ENCODE data around the gene CST9L.

The CST9L gene

GRCh38 chr20:23517719-23518118 is 50.6 kb downstream of the CST9L start:
- no peak overlapping the region for H3K27ac ChIP-seq
- H3K4me3 ChIP-seq: no peak overlapping the region

DNA sequence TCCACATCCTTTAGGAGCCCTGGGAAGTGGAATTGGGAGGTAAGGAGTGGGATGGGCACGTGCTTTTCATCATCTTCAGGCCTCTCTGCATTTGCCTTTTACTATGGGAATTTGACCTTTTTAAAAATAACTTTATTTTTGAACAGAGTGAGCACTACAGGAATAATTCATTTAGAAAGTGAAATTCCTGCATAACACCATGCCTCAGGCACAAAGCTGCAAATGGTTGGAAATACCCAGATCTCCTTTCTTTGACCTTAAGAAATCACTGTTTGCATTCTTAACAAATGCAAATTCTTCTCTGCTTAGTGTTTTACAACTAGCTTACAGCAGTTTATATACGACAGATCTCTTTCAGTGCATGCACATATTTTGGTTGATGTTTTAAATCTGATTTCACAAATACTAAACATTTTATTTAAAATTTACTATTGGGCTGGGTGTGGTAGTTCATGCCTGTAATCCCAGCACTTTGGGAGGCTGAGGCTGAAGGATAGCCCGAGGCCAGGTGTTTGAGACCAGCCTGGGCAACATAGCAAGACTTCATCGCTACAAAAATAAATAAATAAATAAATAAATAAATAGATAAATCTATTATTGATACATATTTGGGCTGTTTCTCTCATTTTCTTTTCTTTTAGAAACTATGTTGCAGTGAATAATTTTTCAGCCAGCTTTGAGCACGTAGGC is 52.9 kb downstream of the CST9L start:
- Histone ChIP-seq H3K4me3 (no peak overlapping the region), H3K27ac (no peak overlapping the region)

DNA sequence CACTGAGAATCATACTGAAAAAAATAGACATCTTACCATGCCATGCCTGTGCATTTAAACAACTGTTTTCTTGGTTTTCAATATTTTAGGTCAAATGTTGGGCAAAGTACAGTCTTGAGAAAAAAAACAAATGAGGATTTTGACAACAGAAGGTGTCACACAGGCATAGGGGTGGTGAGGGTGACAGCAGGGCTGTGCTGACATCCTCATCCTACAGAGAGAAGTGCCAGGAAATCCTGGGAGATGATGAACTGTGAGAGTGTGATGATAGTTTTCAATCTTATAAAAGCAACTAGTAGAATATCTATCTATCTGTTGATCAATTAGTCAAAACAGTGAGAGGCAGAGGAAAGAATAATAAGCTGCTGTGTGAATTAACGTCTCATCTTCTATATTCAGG is 53.4 kb downstream of the CST9L start:
- no peak overlapping the region for H3K4me3 ChIP-seq
- no peak overlapping the region for H3K27ac ChIP-seq

Data from skin epidermis (tissue), 12 donors.